ENCODE data around the gene NAT14. TPM values are rescaled to one million over a fixed set of nuclear protein-coding genes. Genes with fewer than 3 reads are reported as not detected.

The NAT14 gene
- total RNA-seq, 1 donor from 2014 or later = 14.2 TPM

DNA sequence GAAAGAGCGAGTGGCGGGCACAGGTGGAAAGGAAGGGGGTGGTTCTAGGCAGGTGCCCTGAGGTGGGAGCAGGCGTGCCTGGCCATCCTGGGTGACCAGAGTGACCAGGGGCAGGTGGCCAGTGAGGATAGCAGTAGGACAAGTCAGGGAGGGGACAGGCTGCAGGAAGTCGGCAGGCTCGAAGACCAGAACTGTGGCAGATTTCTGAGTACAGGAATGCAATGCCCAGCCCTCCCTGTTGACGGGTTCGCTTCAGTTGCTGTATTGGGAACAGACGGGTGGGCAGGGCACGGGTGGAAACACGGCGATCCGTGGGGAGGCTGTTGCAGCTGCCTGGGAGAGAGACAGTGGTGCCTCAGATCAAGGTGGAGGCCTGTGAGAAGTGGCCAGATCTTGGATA is 6.6 kb upstream of the NAT14 start:
- Histone ChIP-seq H3K4me3 (no peak overlapping the region), H3K27ac (no peak overlapping the region), H3K36me3 (no peaks in the 10 kb centered on the region), H3K4me1 (peaks cover 38% of the 10 kb centered on the region), H3K9me3 (no peaks in the 10 kb centered on the region), H3K27me3 (no peaks in the 10 kb centered on the region)
- DNase-seq (ENCODE audit: extremely low spot score in 2 of 2) = no peak
- intact Hi-C loops (cut with DNase I) = no loop called here
- TF ChIP-seq, protein P1, sequence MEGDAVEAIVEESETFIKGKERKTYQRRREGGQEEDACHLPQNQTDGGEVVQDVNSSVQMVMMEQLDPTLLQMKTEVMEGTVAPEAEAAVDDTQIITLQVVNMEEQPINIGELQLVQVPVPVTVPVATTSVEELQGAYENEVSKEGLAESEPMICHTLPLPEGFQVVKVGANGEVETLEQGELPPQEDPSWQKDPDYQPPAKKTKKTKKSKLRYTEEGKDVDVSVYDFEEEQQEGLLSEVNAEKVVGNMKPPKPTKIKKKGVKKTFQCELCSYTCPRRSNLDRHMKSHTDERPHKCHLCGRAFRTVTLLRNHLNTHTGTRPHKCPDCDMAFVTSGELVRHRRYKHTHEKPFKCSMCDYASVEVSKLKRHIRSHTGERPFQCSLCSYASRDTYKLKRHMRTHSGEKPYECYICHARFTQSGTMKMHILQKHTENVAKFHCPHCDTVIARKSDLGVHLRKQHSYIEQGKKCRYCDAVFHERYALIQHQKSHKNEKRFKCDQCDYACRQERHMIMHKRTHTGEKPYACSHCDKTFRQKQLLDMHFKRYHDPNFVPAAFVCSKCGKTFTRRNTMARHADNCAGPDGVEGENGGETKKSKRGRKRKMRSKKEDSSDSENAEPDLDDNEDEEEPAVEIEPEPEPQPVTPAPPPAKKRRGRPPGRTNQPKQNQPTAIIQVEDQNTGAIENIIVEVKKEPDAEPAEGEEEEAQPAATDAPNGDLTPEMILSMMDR (IDR thresholded peaks at IDR 0.05) = no peak
- no peak for TF ChIP-seq POLR2A (IDR thresholded peaks at IDR 0.05)
- TF ChIP-seq POLR2AphosphoS5 (IDR thresholded peaks at IDR 0.05; ENCODE audit: insufficient read depth in 1 of 2, low read depth in 1 of 2) = no peak

DNA sequence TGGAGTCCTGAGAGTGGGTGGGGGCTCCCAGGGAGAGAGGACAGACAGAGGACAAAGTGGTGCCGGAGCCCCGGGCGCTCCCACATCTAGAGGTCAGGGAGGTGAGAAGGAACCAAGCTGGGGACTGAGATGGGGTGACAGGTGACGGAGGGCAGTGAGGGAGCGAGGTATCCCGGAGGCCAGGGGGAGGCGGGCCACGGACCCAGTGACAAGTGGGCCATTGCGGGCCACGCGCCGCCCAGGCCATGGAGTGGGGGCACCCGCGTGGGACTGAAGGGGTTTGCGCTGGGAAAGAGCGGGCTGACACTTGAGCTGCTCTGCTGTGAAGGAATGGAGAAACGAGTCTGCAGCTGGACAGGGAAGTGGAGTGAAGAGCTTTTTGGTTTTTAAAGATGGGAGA is 5.9 kb upstream of the NAT14 start:
- Histone ChIP-seq H3K27ac (no peak overlapping the region), H3K27me3 (no peaks in the 10 kb centered on the region), H3K36me3 (no peaks in the 10 kb centered on the region), H3K4me1 (peaks cover 38% of the 10 kb centered on the region), H3K4me3 (no peak overlapping the region), H3K9me3 (no peaks in the 10 kb centered on the region)
- intact Hi-C loops (cut with DNase I) = no loop called here
- no peak for DNase-seq (ENCODE audit: extremely low spot score in 2 of 2)
- TF ChIP-seq POLR2AphosphoS5 (IDR thresholded peaks at IDR 0.05; ENCODE audit: insufficient read depth in 1 of 2, low read depth in 1 of 2) (no peak), POLR2A (IDR thresholded peaks at IDR 0.05) (no peak)
- TF ChIP-seq, protein P1 (IDR thresholded peaks at IDR 0.05) = no peak

DNA sequence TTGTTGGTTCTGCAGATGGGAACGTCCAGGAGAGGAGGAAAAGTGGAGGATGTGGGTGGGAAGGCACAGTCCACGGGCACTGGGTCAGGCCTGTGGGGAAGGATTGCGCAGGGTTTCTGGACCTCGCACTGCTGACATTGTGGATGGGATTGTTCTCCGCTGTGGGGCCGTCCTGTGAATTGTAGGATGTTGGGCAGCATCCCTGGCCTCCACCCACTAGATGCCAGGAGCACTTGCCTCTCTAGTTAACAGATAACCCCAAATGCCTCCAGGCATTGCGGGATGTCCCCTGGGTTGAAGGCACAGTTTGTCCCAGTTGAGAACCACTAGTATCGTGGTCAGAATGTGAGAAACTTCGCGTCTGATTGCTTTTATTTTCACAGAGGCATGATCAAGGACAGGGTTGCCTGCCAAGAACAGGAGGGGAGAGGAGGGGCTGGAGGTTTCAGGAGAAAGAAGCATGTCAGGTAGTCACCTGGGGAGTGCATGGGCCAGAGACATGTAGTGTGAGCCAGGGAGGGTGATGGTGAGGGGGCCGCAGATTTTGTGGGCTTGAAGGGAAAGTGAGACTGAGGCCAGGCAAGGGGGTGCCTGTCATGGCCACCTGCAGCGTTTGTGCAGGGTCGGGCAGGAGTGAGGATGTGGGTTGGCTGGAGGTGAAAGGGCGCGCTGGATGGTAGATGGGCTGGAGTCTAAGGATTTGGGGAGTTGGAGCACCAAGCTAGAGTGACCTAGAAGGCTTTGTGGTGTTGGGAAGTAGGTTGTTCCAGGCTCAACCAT is 5.3 kb upstream of the NAT14 start:
- H3K27ac ChIP-seq = no peak overlapping the region

DNA sequence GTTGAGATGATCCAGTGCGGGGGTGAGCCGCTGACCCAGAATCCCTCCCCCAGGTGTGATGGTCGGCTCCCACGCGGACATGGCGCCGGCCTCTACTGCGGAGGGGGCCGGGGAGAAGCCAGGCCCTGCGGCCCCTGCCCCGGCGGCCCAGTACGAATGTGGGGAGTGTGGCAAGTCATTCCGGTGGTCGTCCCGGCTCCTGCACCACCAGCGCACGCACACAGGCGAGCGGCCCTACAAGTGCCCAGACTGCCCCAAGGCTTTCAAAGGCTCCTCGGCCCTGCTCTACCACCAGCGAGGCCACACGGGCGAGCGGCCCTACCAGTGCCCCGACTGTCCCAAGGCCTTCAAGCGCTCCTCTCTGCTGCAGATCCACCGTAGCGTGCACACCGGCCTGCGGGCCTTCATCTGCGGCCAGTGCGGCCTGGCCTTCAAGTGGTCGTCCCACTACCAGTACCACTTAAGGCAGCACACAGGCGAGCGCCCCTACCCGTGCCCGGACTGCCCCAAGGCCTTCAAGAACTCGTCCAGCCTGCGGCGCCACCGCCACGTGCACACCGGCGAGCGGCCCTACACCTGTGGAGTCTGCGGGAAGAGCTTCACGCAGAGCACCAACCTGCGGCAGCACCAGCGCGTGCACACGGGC is 3.7 kb upstream of the NAT14 start:
- no peak overlapping the region for H3K27ac ChIP-seq
- DNase-seq (ENCODE audit: extremely low spot score in 2 of 2) = no peak
- H3K4me1 ChIP-seq = peaks cover 40% of the 10 kb centered on the region
- intact Hi-C loops (cut with DNase I) = no loop called here
- no peaks in the 10 kb centered on the region for H3K9me3 ChIP-seq
- no peak overlapping the region for H3K4me3 ChIP-seq
- TF ChIP-seq POLR2A (IDR thresholded peaks at IDR 0.05) (no peak), POLR2AphosphoS5 (IDR thresholded peaks at IDR 0.05; ENCODE audit: insufficient read depth in 1 of 2, low read depth in 1 of 2) (no peak)
- TF ChIP-seq, protein P1 (IDR thresholded peaks at IDR 0.05) = no peak
- H3K36me3 ChIP-seq = no peaks in the 10 kb centered on the region
- no peaks in the 10 kb centered on the region for H3K27me3 ChIP-seq

More for the DNA sequence above, 5.3 kb upstream of the NAT14 start:
- H3K27me3 ChIP-seq = no peaks in the 10 kb centered on the region
- no peak for DNase-seq (ENCODE audit: extremely low spot score in 2 of 2)
- no peaks in the 10 kb centered on the region for H3K9me3 ChIP-seq
- peaks cover 38% of the 10 kb centered on the region for H3K4me1 ChIP-seq
- H3K4me3 ChIP-seq = no peak overlapping the region
- TF ChIP-seq POLR2A (IDR thresholded peaks at IDR 0.05) (no peak), POLR2AphosphoS5 (IDR thresholded peaks at IDR 0.05; ENCODE audit: insufficient read depth in 1 of 2, low read depth in 1 of 2) (no peak)
- TF ChIP-seq, protein P1 (IDR thresholded peaks at IDR 0.05) = no peak
- intact Hi-C loops (cut with DNase I) = no loop called here
- no peaks in the 10 kb centered on the region for H3K36me3 ChIP-seq

DNA sequence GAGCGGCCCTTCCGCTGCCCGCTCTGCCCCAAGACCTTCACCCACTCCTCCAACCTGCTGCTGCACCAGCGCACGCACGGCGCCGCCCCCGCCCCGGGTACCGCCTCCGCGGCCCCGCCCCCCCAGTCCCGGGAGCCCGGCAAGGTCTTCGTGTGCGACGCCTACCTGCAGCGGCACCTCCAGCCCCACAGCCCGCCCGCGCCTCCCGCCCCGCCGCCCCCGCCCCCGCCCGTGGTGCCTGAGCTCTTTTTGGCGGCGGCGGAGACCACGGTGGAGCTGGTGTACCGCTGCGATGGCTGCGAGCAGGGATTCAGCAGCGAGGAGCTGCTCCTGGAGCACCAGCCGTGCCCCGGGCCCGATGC is 3.2 kb upstream of the NAT14 start:
- no peak overlapping the region for H3K27ac ChIP-seq
- DNase-seq (ENCODE audit: extremely low spot score in 2 of 2) = no peak
- TF ChIP-seq, protein P1 (IDR thresholded peaks at IDR 0.05) = no peak
- TF ChIP-seq POLR2A (IDR thresholded peaks at IDR 0.05) = no peak
- no peak for TF ChIP-seq POLR2AphosphoS5 (IDR thresholded peaks at IDR 0.05; ENCODE audit: insufficient read depth in 1 of 2, low read depth in 1 of 2)
- peaks cover 45% of the 10 kb centered on the region for H3K4me1 ChIP-seq
- no peak overlapping the region for H3K4me3 ChIP-seq
- intact Hi-C loops (cut with DNase I) = no loop called here
- no peaks in the 10 kb centered on the region for H3K27me3 ChIP-seq
- no peaks in the 10 kb centered on the region for H3K9me3 ChIP-seq
- H3K36me3 ChIP-seq = no peaks in the 10 kb centered on the region
